ENCODE data around the gene DAGLA. TPM values are rescaled to one million over a fixed set of nuclear protein-coding genes. Genes with fewer than 3 reads are reported as not detected.

The DAGLA gene
- total RNA-seq, 4 donors from 2014 or later, result 0.29 to 5.4 (median 1.9) TPM

DNA sequence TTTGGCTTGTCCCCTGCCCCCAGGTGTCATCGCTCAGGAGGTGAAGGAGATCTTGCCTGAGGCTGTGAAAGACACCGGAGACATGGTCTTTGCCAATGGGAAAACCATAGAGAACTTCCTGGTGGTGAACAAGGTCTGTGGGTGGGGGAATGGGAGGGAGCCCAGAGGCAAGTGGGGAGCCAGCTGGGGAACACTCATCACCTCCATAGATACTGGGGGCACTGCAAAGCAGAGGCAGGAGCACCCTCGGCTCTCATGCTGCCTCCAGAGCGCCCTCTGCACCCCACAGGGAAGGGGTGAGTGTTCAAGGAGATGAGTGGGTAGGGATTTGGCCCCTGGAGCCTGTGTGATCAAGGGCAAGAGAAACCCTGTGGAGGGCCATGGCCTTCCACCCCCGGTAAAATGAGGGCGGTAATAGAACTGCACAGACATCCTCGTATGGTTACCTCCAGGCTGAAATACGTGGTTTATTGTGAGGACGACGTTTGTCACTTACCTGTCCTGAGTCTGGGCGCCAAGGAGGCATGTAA lies 98.2 kb downstream of the DAGLA start:
- Histone ChIP-seq H3K9me3 (no peaks in the 10 kb centered on the region), H3K4me1 (no peaks in the 10 kb centered on the region), H3K36me3 (no peaks in the 10 kb centered on the region), H3K27me3 (no peaks in the 10 kb centered on the region), H3K4me3 (no peak overlapping the region), H3K27ac (no peak overlapping the region)
- TF ChIP-seq, protein P1, sequence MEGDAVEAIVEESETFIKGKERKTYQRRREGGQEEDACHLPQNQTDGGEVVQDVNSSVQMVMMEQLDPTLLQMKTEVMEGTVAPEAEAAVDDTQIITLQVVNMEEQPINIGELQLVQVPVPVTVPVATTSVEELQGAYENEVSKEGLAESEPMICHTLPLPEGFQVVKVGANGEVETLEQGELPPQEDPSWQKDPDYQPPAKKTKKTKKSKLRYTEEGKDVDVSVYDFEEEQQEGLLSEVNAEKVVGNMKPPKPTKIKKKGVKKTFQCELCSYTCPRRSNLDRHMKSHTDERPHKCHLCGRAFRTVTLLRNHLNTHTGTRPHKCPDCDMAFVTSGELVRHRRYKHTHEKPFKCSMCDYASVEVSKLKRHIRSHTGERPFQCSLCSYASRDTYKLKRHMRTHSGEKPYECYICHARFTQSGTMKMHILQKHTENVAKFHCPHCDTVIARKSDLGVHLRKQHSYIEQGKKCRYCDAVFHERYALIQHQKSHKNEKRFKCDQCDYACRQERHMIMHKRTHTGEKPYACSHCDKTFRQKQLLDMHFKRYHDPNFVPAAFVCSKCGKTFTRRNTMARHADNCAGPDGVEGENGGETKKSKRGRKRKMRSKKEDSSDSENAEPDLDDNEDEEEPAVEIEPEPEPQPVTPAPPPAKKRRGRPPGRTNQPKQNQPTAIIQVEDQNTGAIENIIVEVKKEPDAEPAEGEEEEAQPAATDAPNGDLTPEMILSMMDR (IDR thresholded peaks at IDR 0.05), result no peak
- no peak for TF ChIP-seq POLR2A (IDR thresholded peaks at IDR 0.05)
- DNase-seq, result no peak
- intact Hi-C loops (cut with DNase I; ENCODE audit: low total_unique reads), result no loop called here

- no peak for DNase-seq
- Histone ChIP-seq H3K4me3 (no peak overlapping the region), H3K27ac (no peak overlapping the region), H3K4me1 (no peaks in the 10 kb centered on the region), H3K27me3 (no peaks in the 10 kb centered on the region), H3K9me3 (no peaks in the 10 kb centered on the region), H3K36me3 (no peaks in the 10 kb centered on the region)
- TF ChIP-seq, protein P1 (IDR thresholded peaks at IDR 0.05), result no peak
- TF ChIP-seq POLR2A (IDR thresholded peaks at IDR 0.05), result no peak
- intact Hi-C loops (cut with DNase I; ENCODE audit: low total_unique reads), result no loop called here
Measured at GRCh38 chr11:61778920-61779650, 98.9 kb downstream of the DAGLA start.

- H3K4me3 ChIP-seq, result no peak overlapping the region
- H3K27me3 ChIP-seq, result no peaks in the 10 kb centered on the region
- H3K27ac ChIP-seq, result no peak overlapping the region
- TF ChIP-seq POLR2A (IDR thresholded peaks at IDR 0.05), result no peak
- intact Hi-C loops (cut with DNase I; ENCODE audit: low total_unique reads), result no loop called here
- DNase-seq, result no peak
- H3K9me3 ChIP-seq, result no peaks in the 10 kb centered on the region
- no peaks in the 10 kb centered on the region for H3K36me3 ChIP-seq
- no peaks in the 10 kb centered on the region for H3K4me1 ChIP-seq
Measured at GRCh38 chr11:61779666-61780525, 99.7 kb downstream of the DAGLA start.

- no peaks in the 10 kb centered on the region for H3K36me3 ChIP-seq
- H3K4me3 ChIP-seq, result no peak overlapping the region
- H3K4me1 ChIP-seq, result no peaks in the 10 kb centered on the region
- TF ChIP-seq, protein P1 (IDR thresholded peaks at IDR 0.05), result no peak
- TF ChIP-seq POLR2A (IDR thresholded peaks at IDR 0.05), result no peak
- no peak for DNase-seq
- no peaks in the 10 kb centered on the region for H3K27me3 ChIP-seq
- H3K27ac ChIP-seq, result no peak overlapping the region
- intact Hi-C loops (cut with DNase I; ENCODE audit: low total_unique reads), result no loop called here
- H3K9me3 ChIP-seq, result no peaks in the 10 kb centered on the region
Measured at GRCh38 chr11:61780581-61781162, 100.5 kb downstream of the DAGLA start.

GRCh38 chr11:61781585-61781984 lies 101.4 kb downstream of the DAGLA start:
- Histone ChIP-seq H3K9me3 (no peaks in the 10 kb centered on the region), H3K36me3 (no peaks in the 10 kb centered on the region), H3K27me3 (no peaks in the 10 kb centered on the region), H3K27ac (no peak overlapping the region), H3K4me3 (no peak overlapping the region), H3K4me1 (no peaks in the 10 kb centered on the region)
- no peak for DNase-seq
- intact Hi-C loops (cut with DNase I; ENCODE audit: low total_unique reads), result no loop called here
- TF ChIP-seq, protein P1 (IDR thresholded peaks at IDR 0.05), result no peak
- no peak for TF ChIP-seq POLR2A (IDR thresholded peaks at IDR 0.05)

All from uterus (tissue), 4 donors.